Fibroblast of villous mesenchyme (primary cell): ENCODE measurements around the gene KRTAP10-9. TPM values are rescaled to one million over a fixed set of nuclear protein-coding genes. Genes with fewer than 3 reads are reported as not detected.
"Not testable (repeated sequence)": the region's sequence is repeated elsewhere in the genome, so short reads cannot be mapped to it uniquely, and the experiment has no call there.

Source experiments
- DNase-seq: peaks from one replicate; pipeline ENCODE4 v3.0.0-alpha.2; 2010; ENCODE audit warnings: low read depth
- H3K4me3 ChIP-seq: 2 replicates; pipeline ENCODE4 v1.5.1; 2011; ENCODE audit warnings: low read depth, mild to moderate bottlenecking, low read length
- total RNA-seq: library from RNA; depleted of rRNA; stranded (reverse); fragments of >200 nt; gene quantifications from 2 replicates; pipeline ENCODE4 v1.2.3, GENCODE V29; 2012
- TF ChIP-seq, protein P1 (sequence below): IDR thresholded peaks from 2 replicates; pipeline ENCODE4 v1.5.1; 2012; ENCODE audit warnings: low read depth, mild to moderate bottlenecking, low read length; ENCODE audit not compliant: insufficient read depth

KRTAP10-9 gene, protein sequence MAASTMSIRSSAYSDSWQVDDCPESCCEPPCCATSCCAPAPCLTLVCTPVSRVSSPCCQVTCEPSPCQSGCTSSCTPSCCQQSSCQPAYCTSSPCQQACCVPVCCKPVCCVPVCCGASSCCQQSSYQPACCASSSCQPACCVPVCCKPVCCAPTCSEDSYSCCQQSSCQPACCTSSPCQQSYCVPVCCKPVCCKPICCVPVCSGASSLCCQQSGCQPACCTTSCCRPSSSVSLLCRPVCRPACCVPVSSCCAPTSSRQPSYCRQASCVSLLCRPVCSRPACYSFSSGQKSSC
- total RNA-seq: not detected in 2 replicates

DNA sequence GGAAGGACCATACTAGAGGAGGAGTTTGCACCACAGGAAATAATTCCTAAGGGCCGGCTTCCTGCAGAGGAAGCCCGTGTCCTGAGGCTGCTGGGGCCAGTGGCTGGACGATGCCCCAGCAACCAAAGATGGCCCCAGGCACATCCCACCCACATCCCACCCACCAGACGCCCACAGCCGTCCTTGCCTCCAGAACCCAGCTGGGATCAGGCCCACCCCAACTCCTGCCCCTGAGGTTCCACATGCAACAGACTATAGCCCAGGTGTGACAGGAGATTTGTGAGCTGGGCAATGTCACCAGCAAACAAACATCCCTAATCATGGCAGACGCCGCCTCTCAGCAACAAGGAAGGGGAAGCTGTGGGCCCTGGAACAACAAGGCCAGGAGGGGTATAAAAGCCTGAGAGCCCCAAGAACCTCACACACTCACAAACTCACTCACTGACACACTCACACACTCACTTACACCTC is at the start of gene KRTAP10-9:
Gene KRTAP10-9 (plus strand): TSS at position 421 of the 471 bp plus-strand sequence. CDS start 79 bp downstream, outside the sequence.
- H3K4me3 ChIP-seq: no peak within 1 kb of the TSS
- DNase-seq: no peak
- TF ChIP-seq, protein P1, sequence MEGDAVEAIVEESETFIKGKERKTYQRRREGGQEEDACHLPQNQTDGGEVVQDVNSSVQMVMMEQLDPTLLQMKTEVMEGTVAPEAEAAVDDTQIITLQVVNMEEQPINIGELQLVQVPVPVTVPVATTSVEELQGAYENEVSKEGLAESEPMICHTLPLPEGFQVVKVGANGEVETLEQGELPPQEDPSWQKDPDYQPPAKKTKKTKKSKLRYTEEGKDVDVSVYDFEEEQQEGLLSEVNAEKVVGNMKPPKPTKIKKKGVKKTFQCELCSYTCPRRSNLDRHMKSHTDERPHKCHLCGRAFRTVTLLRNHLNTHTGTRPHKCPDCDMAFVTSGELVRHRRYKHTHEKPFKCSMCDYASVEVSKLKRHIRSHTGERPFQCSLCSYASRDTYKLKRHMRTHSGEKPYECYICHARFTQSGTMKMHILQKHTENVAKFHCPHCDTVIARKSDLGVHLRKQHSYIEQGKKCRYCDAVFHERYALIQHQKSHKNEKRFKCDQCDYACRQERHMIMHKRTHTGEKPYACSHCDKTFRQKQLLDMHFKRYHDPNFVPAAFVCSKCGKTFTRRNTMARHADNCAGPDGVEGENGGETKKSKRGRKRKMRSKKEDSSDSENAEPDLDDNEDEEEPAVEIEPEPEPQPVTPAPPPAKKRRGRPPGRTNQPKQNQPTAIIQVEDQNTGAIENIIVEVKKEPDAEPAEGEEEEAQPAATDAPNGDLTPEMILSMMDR: no peak

DNA sequence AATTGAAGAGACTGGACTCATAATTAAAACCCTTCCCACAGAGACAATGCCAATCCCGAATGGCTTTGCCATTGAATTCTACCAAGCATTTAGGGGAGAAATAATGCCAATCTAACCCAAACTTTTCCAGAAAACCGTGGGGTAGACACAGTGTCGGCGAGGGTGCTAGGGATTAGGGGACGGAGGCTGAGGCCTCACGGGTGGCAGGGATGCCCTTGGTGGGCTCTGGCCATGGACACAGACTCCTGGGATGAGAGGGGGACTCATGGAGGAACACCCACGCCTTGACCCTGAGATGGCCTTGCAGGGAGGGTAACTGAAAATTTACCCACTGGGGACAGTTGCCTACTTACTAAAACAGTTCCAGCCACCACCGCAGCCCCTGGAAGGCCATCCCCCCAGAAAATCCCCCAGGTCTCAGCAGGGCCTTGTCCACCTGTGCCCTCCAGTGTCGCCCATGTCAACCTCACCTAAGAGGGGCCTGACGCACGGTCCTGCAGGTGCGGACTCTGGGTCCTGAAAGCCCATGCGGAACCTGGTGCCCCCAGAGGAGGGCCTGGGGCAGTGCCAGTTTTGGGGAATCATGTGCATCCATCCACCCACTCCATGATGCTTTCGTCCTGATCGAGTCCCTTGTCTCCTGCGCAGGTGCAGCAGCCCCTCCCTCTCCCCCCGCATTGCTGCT is 48.4 kb upstream of the KRTAP10-9 start:
- TF ChIP-seq, protein P1: no peak
- H3K4me3 ChIP-seq: no peak overlapping the region
- DNase-seq: no peak

DNA sequence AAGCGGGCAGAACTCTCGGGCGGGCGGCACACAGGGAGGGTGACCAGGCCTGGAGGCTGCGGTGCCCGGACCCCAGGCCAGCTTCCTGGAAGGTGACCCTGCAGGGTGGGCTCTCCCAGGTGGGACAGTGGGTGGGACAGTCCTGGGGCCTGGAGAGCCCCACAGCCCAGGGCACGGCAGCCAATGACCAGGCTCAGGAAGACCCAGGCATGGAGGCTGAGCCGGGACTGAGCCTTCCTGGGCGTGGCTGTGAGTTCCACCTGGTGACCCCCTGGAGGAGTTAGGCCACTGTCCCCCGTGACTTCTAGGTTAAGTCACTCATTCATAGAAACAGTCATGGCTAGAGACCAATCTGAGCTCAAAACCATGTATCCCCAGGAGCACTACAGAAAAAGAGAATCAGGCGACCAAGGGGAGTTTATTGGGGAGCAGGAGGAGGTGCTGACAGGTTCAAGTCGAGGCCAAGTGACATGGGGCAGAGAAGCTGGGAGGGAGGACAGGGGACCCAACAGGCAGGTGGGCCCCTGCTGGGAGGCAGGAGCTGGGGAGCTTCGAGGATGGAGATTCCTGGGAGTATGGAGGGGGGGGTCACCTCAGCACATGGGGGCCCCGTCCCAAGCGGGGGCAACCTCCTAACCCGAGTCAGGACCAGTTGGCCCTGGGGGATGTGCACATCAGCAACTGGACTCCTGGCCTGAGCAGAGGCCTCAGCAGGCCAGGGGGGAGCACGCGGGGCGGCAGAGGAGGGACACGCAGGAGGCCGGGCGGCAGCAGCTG is 47.6 kb upstream of the KRTAP10-9 start:
- TF ChIP-seq, protein P1: no peak

DNA sequence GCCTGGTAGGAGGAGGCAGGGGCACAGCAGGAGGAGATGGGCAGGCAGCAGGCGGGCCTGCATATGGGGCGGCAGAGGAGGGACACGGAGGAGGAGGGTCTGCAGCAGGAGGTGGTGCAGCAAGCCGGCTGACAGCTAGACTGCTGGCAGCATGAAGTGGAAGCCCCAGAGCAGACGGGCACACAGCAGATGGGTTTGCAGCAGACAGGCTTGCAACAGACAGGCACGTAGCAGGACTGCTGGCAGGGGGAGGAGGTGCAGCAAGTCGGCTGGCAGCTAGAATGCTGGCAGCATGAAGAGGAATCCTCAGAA is 47.1 kb upstream of the KRTAP10-9 start:
- DNase-seq: no peak
- TF ChIP-seq, protein P1: no peak
- H3K4me3 ChIP-seq: no peak overlapping the region

More for the DNA sequence above, 47.6 kb upstream of the KRTAP10-9 start:
- no peak overlapping the region for H3K4me3 ChIP-seq
- DNase-seq: no peak

DNA sequence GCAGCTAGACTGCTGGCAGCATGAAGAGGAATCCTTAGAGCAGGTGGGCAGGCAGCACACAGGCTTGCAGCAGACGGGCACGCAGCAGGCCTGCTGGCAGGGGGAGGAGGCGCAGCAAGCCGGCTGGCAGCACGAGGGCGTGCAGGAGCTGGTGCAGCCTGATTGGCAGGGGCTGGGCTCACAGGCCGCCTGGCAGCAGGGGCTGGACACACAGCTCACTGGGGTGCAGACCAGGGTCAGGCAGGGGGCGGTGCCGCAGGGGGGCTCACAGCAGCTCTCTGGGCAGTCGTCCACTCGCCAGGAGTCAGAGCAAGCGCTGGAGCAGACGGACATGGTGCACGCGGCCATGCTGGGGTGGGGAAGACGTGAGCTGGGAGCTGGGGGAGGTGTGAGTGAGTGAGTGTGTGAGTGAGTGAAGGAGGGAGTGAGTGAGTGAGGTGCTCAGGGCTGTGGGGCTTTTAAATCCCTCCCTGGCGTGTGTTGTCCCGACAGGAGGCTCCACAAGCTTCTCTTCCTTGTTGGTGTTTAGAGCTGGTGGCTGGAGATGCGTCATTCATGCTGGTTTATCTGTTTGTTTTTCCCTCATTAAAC is 46.6 kb upstream of the KRTAP10-9 start, which contains the start of gene KRTAP10-5:
Gene KRTAP10-5 (minus strand): TSS at position 374 of the 591 bp plus-strand sequence. CDS start 26 bp downstream, at position 348.
- not testable (repeated sequence) for DNase-seq, H3K4me3 ChIP-seq

DNA sequence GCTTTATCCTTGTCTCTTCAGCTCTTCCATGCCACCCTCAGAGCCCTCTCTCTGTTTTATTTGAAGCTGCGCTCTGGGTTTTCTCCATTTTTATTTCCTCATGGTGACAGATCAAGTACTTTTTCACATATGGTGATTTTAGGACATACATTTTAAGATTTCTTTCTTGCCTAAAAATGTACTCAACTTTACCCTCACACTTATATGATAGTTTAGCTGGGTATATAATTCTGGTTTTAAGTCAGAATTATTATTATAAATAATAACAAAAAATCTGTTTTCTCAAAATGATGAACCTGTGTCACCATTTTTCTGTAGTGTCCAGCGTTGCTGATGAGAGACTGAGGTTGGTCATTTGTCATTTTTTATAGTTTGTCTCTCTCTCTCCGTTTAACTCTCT is 45.7 kb upstream of the KRTAP10-9 start:
- TF ChIP-seq, protein P1: no peak
- DNase-seq: no peak
- H3K4me3 ChIP-seq: no peak overlapping the region
